Measurements from ENCODE around the gene CLCN6.

- TF ChIP-seq CTCF (IDR thresholded peaks at IDR 0.05) (no peak), POLR2A (IDR thresholded peaks at IDR 0.05) (no peak)
Measured at GRCh38 chr1:11869650-11870207, 63.7 kb downstream of the CLCN6 start.

All from prostate gland (tissue), 2 donors.